Chondrocyte (in vitro differentiated cells): ENCODE measurements around the gene ANO2. TPM values are rescaled to one million over a fixed set of nuclear protein-coding genes. Genes with fewer than 3 reads are reported as not detected.

Experiments used
- DNase-seq: peaks from one replicate; pipeline ENCODE4 v3.0.0; 2021; ENCODE audit warnings: mixed read lengths, low spot score
- H3K27ac Mint-ChIP-seq: one replicate; pipeline ENCODE4 v1.8.0; 2021; ENCODE audit warnings: mild to moderate bottlenecking, moderate library complexity, mixed read lengths; ENCODE audit not compliant: unreplicated experiment
- H3K27me3 Mint-ChIP-seq: 2 replicates; pipeline ENCODE4 v1.8.0; 2021; ENCODE audit warnings: low read depth, mixed read lengths
- H3K36me3 Mint-ChIP-seq: 2 replicates; pipeline ENCODE4 v1.8.0; 2021; ENCODE audit warnings: low read depth, mixed read lengths
- H3K4me1 Mint-ChIP-seq: 2 replicates; pipeline ENCODE4 v1.8.0; 2021; ENCODE audit warnings: low read depth, mild to moderate bottlenecking, mixed read lengths
- H3K4me3 Mint-ChIP-seq: one replicate; pipeline ENCODE4 v1.8.0; 2021; ENCODE audit warnings: mild to moderate bottlenecking, moderate library complexity, mixed read lengths; ENCODE audit not compliant: unreplicated experiment
- H3K9me3 Mint-ChIP-seq: 2 replicates; pipeline ENCODE4 v1.8.0; 2021; ENCODE audit warnings: low read depth, mixed read lengths
- total RNA-seq: library from RNA; stranded (reverse); gene quantifications from 3 replicates; pipeline ENCODE4 v1.2.1, GENCODE V29; 2021
- TF ChIP-seq, protein P1 (sequence below): fragments of 200-600 bp; sonication (generic); IDR thresholded peaks from 2 replicates; pipeline ENCODE4 v1.5.0; 2021; ENCODE audit warnings: antibody characterized with exemption, mild to moderate bottlenecking, moderate library complexity

Gene ANO2
- total RNA-seq, 1 donor from 2014 or later: 0.47 TPM

- TF ChIP-seq, protein P1, sequence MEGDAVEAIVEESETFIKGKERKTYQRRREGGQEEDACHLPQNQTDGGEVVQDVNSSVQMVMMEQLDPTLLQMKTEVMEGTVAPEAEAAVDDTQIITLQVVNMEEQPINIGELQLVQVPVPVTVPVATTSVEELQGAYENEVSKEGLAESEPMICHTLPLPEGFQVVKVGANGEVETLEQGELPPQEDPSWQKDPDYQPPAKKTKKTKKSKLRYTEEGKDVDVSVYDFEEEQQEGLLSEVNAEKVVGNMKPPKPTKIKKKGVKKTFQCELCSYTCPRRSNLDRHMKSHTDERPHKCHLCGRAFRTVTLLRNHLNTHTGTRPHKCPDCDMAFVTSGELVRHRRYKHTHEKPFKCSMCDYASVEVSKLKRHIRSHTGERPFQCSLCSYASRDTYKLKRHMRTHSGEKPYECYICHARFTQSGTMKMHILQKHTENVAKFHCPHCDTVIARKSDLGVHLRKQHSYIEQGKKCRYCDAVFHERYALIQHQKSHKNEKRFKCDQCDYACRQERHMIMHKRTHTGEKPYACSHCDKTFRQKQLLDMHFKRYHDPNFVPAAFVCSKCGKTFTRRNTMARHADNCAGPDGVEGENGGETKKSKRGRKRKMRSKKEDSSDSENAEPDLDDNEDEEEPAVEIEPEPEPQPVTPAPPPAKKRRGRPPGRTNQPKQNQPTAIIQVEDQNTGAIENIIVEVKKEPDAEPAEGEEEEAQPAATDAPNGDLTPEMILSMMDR: no peak
- H3K36me3 Mint-ChIP-seq: no peaks in the 10 kb centered on the region
- peaks cover 25% of the 10 kb centered on the region for H3K27me3 Mint-ChIP-seq
- no peak overlapping the region for H3K4me3 Mint-ChIP-seq
- H3K27ac Mint-ChIP-seq: no peak overlapping the region
- no peaks in the 10 kb centered on the region for H3K4me1 Mint-ChIP-seq
- peaks cover 2% of the 10 kb centered on the region for H3K9me3 Mint-ChIP-seq
- no peak for DNase-seq
These were observed 9.0 kb upstream of the ANO2 start for GRCh38 chr12:5953835-5954586.

DNA sequence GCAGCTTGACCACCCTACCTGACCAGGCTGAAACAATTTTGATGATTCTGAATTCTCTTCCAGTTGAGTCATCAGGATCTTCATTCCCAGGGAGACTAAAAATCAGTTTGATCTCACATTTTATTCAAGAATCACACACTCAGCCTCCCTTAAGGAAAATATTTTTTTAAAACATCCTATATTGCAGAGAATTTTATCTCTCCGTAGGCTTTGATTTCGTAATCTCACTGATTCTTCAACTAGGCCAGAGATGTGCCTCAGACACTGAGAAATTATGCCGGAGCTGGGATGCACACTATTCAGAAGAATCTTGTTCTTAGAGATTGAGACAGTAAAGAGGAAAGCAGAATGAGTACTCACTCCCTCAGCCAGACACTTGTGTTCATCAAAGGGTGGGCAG is 7.0 kb upstream of the ANO2 start:
- Mint-ChIP-seq H3K4me1 (no peaks in the 10 kb centered on the region), H3K27ac (no peak overlapping the region), H3K36me3 (no peaks in the 10 kb centered on the region), H3K9me3 (no peaks in the 10 kb centered on the region), H3K27me3 (peaks cover 25% of the 10 kb centered on the region), H3K4me3 (no peak overlapping the region)
- TF ChIP-seq, protein P1: no peak
- DNase-seq: no peak

- Mint-ChIP-seq H3K4me3 (no peak overlapping the region), H3K27ac (no peak overlapping the region), H3K4me1 (peaks cover 9% of the 10 kb centered on the region), H3K27me3 (peaks cover 36% of the 10 kb centered on the region), H3K36me3 (no peaks in the 10 kb centered on the region), H3K9me3 (peaks cover 3% of the 10 kb centered on the region)
- TF ChIP-seq, protein P1: no peak
- no peak for DNase-seq
These were observed 3.6 kb upstream of the ANO2 start for GRCh38 chr12:5948696-5949095.

- H3K27ac Mint-ChIP-seq: no peak overlapping the region
- no peaks in the 10 kb centered on the region for H3K36me3 Mint-ChIP-seq
- peaks cover 3% of the 10 kb centered on the region for H3K9me3 Mint-ChIP-seq
- H3K4me3 Mint-ChIP-seq: no peak overlapping the region
- H3K27me3 Mint-ChIP-seq: peaks cover 34% of the 10 kb centered on the region
- DNase-seq: no peak
- H3K4me1 Mint-ChIP-seq: peaks cover 9% of the 10 kb centered on the region
- TF ChIP-seq, protein P1: no peak
These were observed 1.9 kb upstream of the ANO2 start for GRCh38 chr12:5947006-5947405.

- Mint-ChIP-seq H3K36me3 (no peaks in the 10 kb centered on the region), H3K27me3 (peaks cover 32% of the 10 kb centered on the region), H3K4me3 (no peak overlapping the region), H3K9me3 (peaks cover 3% of the 10 kb centered on the region), H3K27ac (no peak overlapping the region), H3K4me1 (peaks cover 9% of the 10 kb centered on the region)
- TF ChIP-seq, protein P1: no peak
- no peak for DNase-seq
These were observed 1.3 kb upstream of the ANO2 start for GRCh38 chr12:5946388-5946787.
